Mesenchymal stem cell (in vitro differentiated cells and primary cell): ENCODE measurements around the gene NAA80.

ENCODE experiments used
- DNase-seq: peaks from one replicate; pipeline ENCODE4 v3.0.0-alpha.2; 2013
- H2AFZ ChIP-seq: one replicate; pipeline ENCODE4 v1.6.1; 2013; ENCODE audit warnings: low read depth, mild to moderate bottlenecking, control low read depth, inconsistent platforms, low read length, moderate library complexity
- H2AK5ac ChIP-seq: 2 replicates; pipeline ENCODE4 v1.6.1; 2013; ENCODE audit warnings: low read length, moderate library complexity, mild to moderate bottlenecking, inconsistent platforms; ENCODE audit not compliant: severe bottlenecking
- H2BK120ac ChIP-seq: one replicate; pipeline ENCODE4 v1.6.1; 2013; ENCODE audit warnings: low read depth, mild to moderate bottlenecking, inconsistent platforms, low read length, moderate library complexity
- H2BK12ac ChIP-seq, 2 experiments: one replicate each; pipeline ENCODE4 v1.6.1; 2013; ENCODE audit warnings: inconsistent platforms in 2 of 2, low read length in 2 of 2, mild to moderate bottlenecking in 2 of 2, moderate library complexity in 2 of 2, control low read depth in 1 of 2
- H2BK15ac ChIP-seq: one replicate; pipeline ENCODE4 v1.6.1; 2013; ENCODE audit warnings: mild to moderate bottlenecking, low read depth, inconsistent platforms; ENCODE audit not compliant: poor library complexity, severe bottlenecking
- H2BK5ac ChIP-seq: 2 replicates; pipeline ENCODE4 v1.6.1; 2013; ENCODE audit warnings: low read depth, mild to moderate bottlenecking, low read length, control low read depth, inconsistent platforms; ENCODE audit not compliant: poor library complexity, severe bottlenecking
- H3K14ac ChIP-seq, 2 experiments: one replicate each; pipeline ENCODE4 v1.6.1; 2013; ENCODE audit warnings: inconsistent platforms in 2 of 2, low read length in 2 of 2, control low read depth in 1 of 2, mild to moderate bottlenecking in 1 of 2, moderate library complexity in 1 of 2
- H3K18ac ChIP-seq, 2 experiments: one replicate each; pipeline ENCODE4 v1.6.1; 2013; ENCODE audit warnings: inconsistent platforms in 2 of 2, low read length in 2 of 2, control low read depth in 1 of 2, low read depth in 1 of 2, mild to moderate bottlenecking in 1 of 2
- H3K23ac ChIP-seq, 2 experiments: one replicate each; pipeline ENCODE4 v1.6.1; 2013; ENCODE audit warnings: inconsistent platforms in 2 of 2, low read length in 2 of 2, mild to moderate bottlenecking in 2 of 2, moderate library complexity in 2 of 2, control low read depth in 1 of 2
- H3K27ac ChIP-seq: 2 replicates; pipeline ENCODE4 v1.5.1; 2013; ENCODE audit warnings: mild to moderate bottlenecking, moderate library complexity, low read length, control low read depth, inconsistent platforms; ENCODE audit not compliant: poor library complexity, severe bottlenecking
- H3K27me3 ChIP-seq, 2 experiments: 2 replicates each; pipeline versions ENCODE4 v1.6.1 to v1.7.0; 2013; ENCODE audit warnings: low read length in 2 of 2, mild to moderate bottlenecking in 2 of 2, moderate library complexity in 2 of 2, control low read depth in 1 of 2, inconsistent platforms in 1 of 2; ENCODE audit not compliant: control insufficient read depth in 1 of 2, insufficient read depth in 1 of 2
- H3K36me3 ChIP-seq, 2 experiments: 2 replicates each; pipeline versions ENCODE4 v1.6.1 to v1.7.0; 2013; ENCODE audit warnings: low read length in 2 of 2, control low read depth in 1 of 2, inconsistent platforms in 1 of 2, low read depth in 1 of 2, mild to moderate bottlenecking in 1 of 2; ENCODE audit not compliant: insufficient read depth in 2 of 2, control insufficient read depth in 1 of 2
- H3K4ac ChIP-seq, 2 experiments: one replicate each; pipeline ENCODE4 v1.6.1; 2013; ENCODE audit warnings: inconsistent platforms in 2 of 2, low read length in 2 of 2, mild to moderate bottlenecking in 2 of 2, moderate library complexity in 2 of 2, control low read depth in 1 of 2, low read depth in 1 of 2
- H3K4me1 ChIP-seq: 2 replicates; pipeline ENCODE4 v1.6.1; 2013; ENCODE audit warnings: low read depth, low read length, control low read depth; ENCODE audit not compliant: control insufficient read depth, insufficient read depth
- H3K4me2 ChIP-seq: 2 replicates; pipeline ENCODE4 v1.6.1; 2013; ENCODE audit warnings: low read length, mild to moderate bottlenecking, inconsistent platforms; ENCODE audit not compliant: poor library complexity, severe bottlenecking
- H3K4me3 ChIP-seq, 2 experiments: 2 replicates each; pipeline versions ENCODE4 v1.5.1 to v1.7.0; 2013; ENCODE audit warnings: low read length in 2 of 2, mild to moderate bottlenecking in 2 of 2, control low read depth in 1 of 2, low read depth in 1 of 2; ENCODE audit not compliant: insufficient read depth in 1 of 2
- H3K79me1 ChIP-seq: replicated peaks from 2 replicates; pipeline ENCODE4 v1.6.1; 2013; ENCODE audit warnings: mild to moderate bottlenecking, control low read depth, low read length, inconsistent platforms; ENCODE audit not compliant: poor library complexity, severe bottlenecking
- H3K9ac ChIP-seq: 2 replicates; pipeline ENCODE4 v1.7.0; 2013; ENCODE audit warnings: mild to moderate bottlenecking, low read length, moderate library complexity
- H3K9me3 ChIP-seq: 2 replicates; pipeline ENCODE4 v1.7.0; 2013; ENCODE audit warnings: mild to moderate bottlenecking, low read length; ENCODE audit not compliant: control insufficient read depth
- H4K8ac ChIP-seq: one replicate; pipeline ENCODE4 v1.6.1; 2013; ENCODE audit warnings: inconsistent platforms, mild to moderate bottlenecking, low read length, moderate library complexity
- H4K91ac ChIP-seq: one replicate; pipeline ENCODE4 v1.6.1; 2013; ENCODE audit warnings: mild to moderate bottlenecking, low read length, inconsistent platforms
- WGBS: methylation state at CpG from one replicate; pipeline ENCODE4 v1.1.7; 2013; ENCODE audit warnings: mixed read lengths; 5-methylcytosine and 5-hydroxymethylcytosine counted together

The NAA80 gene

GRCh38 chr3:50327129-50327528 lies 27.9 kb upstream of the NAA80 start:
- Histone ChIP-seq H2BK15ac (no peak overlapping the region), H2AFZ (no peak overlapping the region), H3K79me1 (peaks cover 32% of the 10 kb centered on the region), H3K18ac (no peak overlapping the region), H3K4me2 (peak overlapping the region; percentile 82), H3K14ac (no peak overlapping the region), H2BK5ac (no peak overlapping the region), H3K36me3 (peaks cover 47 to 59% of the 10 kb centered on the region in 2 experiments), H2BK120ac (no peak overlapping the region), H3K4me1 (peaks cover 21% of the 10 kb centered on the region), H3K4ac (peak overlapping the region in 1 of 2 experiments; percentile 47), H2AK5ac (no peak overlapping the region), H3K4me3 (peak overlapping the region; percentile 30 to 94), H3K9ac (peak overlapping the region; percentile 96), H4K91ac (no peak overlapping the region), H3K23ac (no peak overlapping the region), H3K27ac (no peak overlapping the region), H3K27me3 (no peaks in the 10 kb centered on the region), H3K9me3 (no peaks in the 10 kb centered on the region), H2BK12ac (no peak overlapping the region), H4K8ac (no peak overlapping the region)
- 81% methylated on average over 4 of the region's 4 CpGs for WGBS
- DNase-seq: no peak

GRCh38 chr3:50326182-50326541 lies 27.0 kb upstream of the NAA80 start:
- Histone ChIP-seq H2AK5ac (no peak overlapping the region), H3K18ac (no peak overlapping the region), H4K8ac (no peak overlapping the region), H2BK120ac (no peak overlapping the region), H3K4ac (no peak overlapping the region), H2AFZ (no peak overlapping the region), H3K27ac (no peak overlapping the region), H3K27me3 (no peaks in the 10 kb centered on the region), H4K91ac (no peak overlapping the region), H3K14ac (no peak overlapping the region), H3K9ac (peak overlapping the region; percentile 18), H3K4me1 (peaks cover 25% of the 10 kb centered on the region), H3K4me2 (no peak overlapping the region), H3K36me3 (peaks cover 38 to 49% of the 10 kb centered on the region in 2 experiments), H3K9me3 (no peaks in the 10 kb centered on the region), H2BK5ac (no peak overlapping the region), H3K79me1 (peaks cover 26% of the 10 kb centered on the region), H2BK12ac (no peak overlapping the region), H3K4me3 (no peak overlapping the region), H2BK15ac (no peak overlapping the region), H3K23ac (no peak overlapping the region)
- 100% methylated on average over 7 of the region's 8 CpGs for WGBS
- DNase-seq: no peak

- H2AK5ac ChIP-seq: no peak overlapping the region
- peaks cover 22% of the 10 kb centered on the region for H3K79me1 ChIP-seq
- no peak overlapping the region for H4K91ac ChIP-seq
- no peak overlapping the region for H2BK120ac ChIP-seq
- no peak overlapping the region for H2BK12ac ChIP-seq
- DNase-seq: no peak
- no peak overlapping the region for H3K27ac ChIP-seq
- H3K4me2 ChIP-seq: no peak overlapping the region
- no peaks in the 10 kb centered on the region for H3K27me3 ChIP-seq
- H3K36me3 ChIP-seq: peaks cover 32 to 44% of the 10 kb centered on the region in 2 experiments
- whole genome bisulfite sequencing: 94% methylated on average over 10 of the region's 11 CpGs
- H2AFZ ChIP-seq: no peak overlapping the region
- H3K14ac ChIP-seq: no peak overlapping the region
- no peak overlapping the region for H3K4me3 ChIP-seq
- H3K23ac ChIP-seq: no peak overlapping the region
- H3K9ac ChIP-seq: peak overlapping the region; percentile 18
- H3K18ac ChIP-seq: no peak overlapping the region
- peaks cover 25% of the 10 kb centered on the region for H3K4me1 ChIP-seq
- H2BK15ac ChIP-seq: no peak overlapping the region
- H3K9me3 ChIP-seq: no peaks in the 10 kb centered on the region
- H4K8ac ChIP-seq: no peak overlapping the region
- H2BK5ac ChIP-seq: no peak overlapping the region
- H3K4ac ChIP-seq: no peak overlapping the region
Observed at GRCh38 chr3:50325497-50326181, 26.4 kb upstream of the NAA80 start.

GRCh38 chr3:50325113-50325480 lies 25.9 kb upstream of the NAA80 start:
- Histone ChIP-seq H2BK15ac (no peak overlapping the region), H2AFZ (no peak overlapping the region), H4K8ac (no peak overlapping the region), H3K9me3 (no peaks in the 10 kb centered on the region), H2BK120ac (no peak overlapping the region), H3K27me3 (no peaks in the 10 kb centered on the region), H2BK12ac (no peak overlapping the region), H3K27ac (no peak overlapping the region), H4K91ac (no peak overlapping the region), H3K14ac (no peak overlapping the region), H3K79me1 (peaks cover 17% of the 10 kb centered on the region), H3K36me3 (peaks cover 27 to 41% of the 10 kb centered on the region in 2 experiments), H3K18ac (no peak overlapping the region), H3K4me1 (peaks cover 29% of the 10 kb centered on the region), H3K4ac (no peak overlapping the region), H3K4me3 (no peak overlapping the region), H2BK5ac (no peak overlapping the region), H3K4me2 (no peak overlapping the region), H3K23ac (no peak overlapping the region), H3K9ac (no peak overlapping the region), H2AK5ac (no peak overlapping the region)
- DNase-seq: no peak
- no CpG with 5 or more reads among the region's 2 CpGs for WGBS
